ENCODE data around the gene CPEB1.
A peak's percentile ranks its signal among the peaks of the same experiment; 100 is the strongest.
"Not testable (repeated sequence)": the region's sequence is repeated elsewhere in the genome, so short reads cannot be mapped to it uniquely, and the experiment has no call there.

The CPEB1 gene

GRCh38 chr15:82644967-82645852, 2.0 kb downstream of the CPEB1 start:
- H3K9me3 ChIP-seq (ENCODE audit: control insufficient read depth, insufficient read depth, low read depth, low read length); H3K4me3 ChIP-seq (ENCODE audit: low read depth, low read length); H3K27ac ChIP-seq (ENCODE audit: extremely low read depth, low read depth, low read length); CTCF ChIA-PET; H3K36me3 ChIP-seq (ENCODE audit: control insufficient read depth in 2 of 2, insufficient read depth in 1 of 2, low read length in 2 of 2): not testable (repeated sequence)
- TF ChIP-seq ZBTB8A (tag by site-specific recombination; IDR thresholded peaks at IDR 0.05): peak; percentile 38; the same call in 1 of the 2 replicates
- TF ChIP-seq, protein P1, sequence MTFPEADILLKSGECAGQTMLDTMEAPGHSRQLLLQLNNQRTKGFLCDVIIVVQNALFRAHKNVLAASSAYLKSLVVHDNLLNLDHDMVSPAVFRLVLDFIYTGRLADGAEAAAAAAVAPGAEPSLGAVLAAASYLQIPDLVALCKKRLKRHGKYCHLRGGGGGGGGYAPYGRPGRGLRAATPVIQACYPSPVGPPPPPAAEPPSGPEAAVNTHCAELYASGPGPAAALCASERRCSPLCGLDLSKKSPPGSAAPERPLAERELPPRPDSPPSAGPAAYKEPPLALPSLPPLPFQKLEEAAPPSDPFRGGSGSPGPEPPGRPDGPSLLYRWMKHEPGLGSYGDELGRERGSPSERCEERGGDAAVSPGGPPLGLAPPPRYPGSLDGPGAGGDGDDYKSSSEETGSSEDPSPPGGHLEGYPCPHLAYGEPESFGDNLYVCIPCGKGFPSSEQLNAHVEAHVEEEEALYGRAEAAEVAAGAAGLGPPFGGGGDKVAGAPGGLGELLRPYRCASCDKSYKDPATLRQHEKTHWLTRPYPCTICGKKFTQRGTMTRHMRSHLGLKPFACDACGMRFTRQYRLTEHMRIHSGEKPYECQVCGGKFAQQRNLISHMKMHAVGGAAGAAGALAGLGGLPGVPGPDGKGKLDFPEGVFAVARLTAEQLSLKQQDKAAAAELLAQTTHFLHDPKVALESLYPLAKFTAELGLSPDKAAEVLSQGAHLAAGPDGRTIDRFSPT (tag by site-specific recombination; IDR thresholded peaks at IDR 0.05): peak; percentile 24; the same call in 1 of the 2 replicates
- 0 out of 2 replicates have a peak, but pooled peaks have one; percentile 27 for TF ChIP-seq ZBTB17 (tag by site-specific recombination; IDR thresholded peaks at IDR 0.05)
- peak; percentile 73 for TF ChIP-seq ZNF335 (tag by site-specific recombination; conservative IDR thresholded peaks at IDR 0.05)
- H3K4me1 ChIP-seq (ENCODE audit: control insufficient read depth, insufficient read depth, low read length): peaks cover 16% of the 10 kb centered on the region
- POLR2A ChIA-PET: interaction anchor here (1.3 kb wide), 1 partner anchor 308 kb away, joined by 3 read pairs; no protein-coding TSS in a partner anchor

DNA sequence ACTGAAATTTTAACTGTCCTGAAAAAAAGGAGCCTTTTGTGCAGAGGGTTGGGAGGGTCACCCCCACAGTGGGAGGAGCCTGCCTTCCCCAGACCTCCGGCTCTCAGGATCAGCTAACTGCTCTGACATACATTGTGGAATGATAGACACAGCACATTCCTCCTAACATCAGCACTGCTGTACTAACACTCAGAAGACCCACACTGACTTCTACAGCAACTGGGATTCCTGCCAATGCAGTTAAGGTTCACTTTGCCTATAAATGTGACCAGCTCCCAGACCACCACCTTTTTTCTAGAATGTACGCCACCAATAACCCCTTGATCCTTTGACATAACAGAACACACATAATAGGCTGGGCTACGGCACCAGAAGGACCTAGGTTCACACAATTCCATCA, 3.2 kb downstream of the CPEB1 start:
- CTCF ChIA-PET: interaction anchor here (0.6 to 0.7 kb wide), 3 partner anchors 29 to 737 kb away, joined by 3 to 6 read pairs (median 4); no protein-coding TSS in a partner anchor
- no peak overlapping the region for H3K4me3 ChIP-seq (ENCODE audit: low read depth, low read length)
- TF ChIP-seq GLIS1 (tag by site-specific recombination; IDR thresholded peaks at IDR 0.05) (peak; percentile 42), ZNF600 (tag by site-specific recombination; IDR thresholded peaks at IDR 0.05) (peak; percentile 93; the same call in 1 of the 2 replicates), ZNF610 (tag by site-specific recombination; IDR thresholded peaks at IDR 0.05; ENCODE audit: borderline replicate concordance) (no peak), ZBTB17 (tag by site-specific recombination; IDR thresholded peaks at IDR 0.05) (peak; percentile 67), ZNF362 (tag by site-specific recombination; IDR thresholded peaks at IDR 0.05) (no peak)
- no peaks in the 10 kb centered on the region for H3K9me3 ChIP-seq (ENCODE audit: control insufficient read depth, insufficient read depth, low read depth, low read length)
- H3K4me1 ChIP-seq (ENCODE audit: control insufficient read depth, insufficient read depth, low read length): peaks cover 16% of the 10 kb centered on the region
- no peaks in the 10 kb centered on the region for H3K36me3 ChIP-seq (ENCODE audit: control insufficient read depth in 2 of 2, insufficient read depth in 1 of 2, low read length in 2 of 2)
- no peak overlapping the region for H3K27ac ChIP-seq (ENCODE audit: extremely low read depth, low read depth, low read length)
- POLR2A ChIA-PET: interaction anchor here (1.3 kb wide), 1 partner anchor 309 kb away, joined by 3 read pairs; no protein-coding TSS in a partner anchor

DNA sequence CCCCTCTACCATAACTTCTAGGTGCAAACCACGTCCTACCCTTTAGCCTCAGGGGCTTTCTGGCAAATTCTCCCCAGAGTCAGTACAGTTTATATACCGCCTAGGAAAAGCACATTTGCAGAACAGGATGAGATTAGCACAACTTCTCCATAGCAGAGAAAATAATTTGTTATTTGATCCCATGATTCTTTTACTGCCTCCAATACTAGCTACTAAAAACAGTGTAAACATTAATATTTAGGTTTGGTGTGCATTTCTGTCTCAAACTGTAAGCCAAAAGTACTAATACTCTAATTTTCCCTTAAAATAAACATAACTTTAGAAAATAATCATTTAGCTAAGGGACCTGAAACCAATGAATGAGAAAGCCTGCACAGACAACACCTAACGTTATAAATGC, 4.5 kb downstream of the CPEB1 start:
- TF ChIP-seq ZNF510 (tag by site-specific recombination; IDR thresholded peaks at IDR 0.05; ENCODE audit: insufficient replicate concordance) (no peak), PRDM6 (tag by site-specific recombination; IDR thresholded peaks at IDR 0.05) (peak; percentile 94)
- Histone ChIP-seq H3K36me3 (ENCODE audit: control insufficient read depth in 2 of 2, insufficient read depth in 1 of 2, low read length in 2 of 2) (no peaks in the 10 kb centered on the region), H3K4me3 (ENCODE audit: low read depth, low read length) (no peak overlapping the region), H3K4me1 (ENCODE audit: control insufficient read depth, insufficient read depth, low read length) (peaks cover 16% of the 10 kb centered on the region), H3K9me3 (ENCODE audit: control insufficient read depth, insufficient read depth, low read depth, low read length) (no peaks in the 10 kb centered on the region), H3K27ac (ENCODE audit: extremely low read depth, low read depth, low read length) (no peak overlapping the region)
- POLR2A ChIA-PET: interaction anchor here (2.4 kb wide), 1 partner anchor 102 kb away, joined by 14 read pairs; the partner anchor contains the start of gene RPS17
- CTCF ChIA-PET: interaction anchor here (0.7 to 1.2 kb wide), 3 partner anchors 9 to 112 kb away, joined by 3 to 7 read pairs (median 3); no protein-coding TSS in a partner anchor

All from HEK293 (cell line).